NCI-H1105 (cell line): Measurements from ENCODE around the gene ALKBH3.

Experiments
- DNase-seq: peaks from one replicate; lab custom pipeline; 2025; lab: John Stamatoyannopoulos, UW

Gene ALKBH3

DNA sequence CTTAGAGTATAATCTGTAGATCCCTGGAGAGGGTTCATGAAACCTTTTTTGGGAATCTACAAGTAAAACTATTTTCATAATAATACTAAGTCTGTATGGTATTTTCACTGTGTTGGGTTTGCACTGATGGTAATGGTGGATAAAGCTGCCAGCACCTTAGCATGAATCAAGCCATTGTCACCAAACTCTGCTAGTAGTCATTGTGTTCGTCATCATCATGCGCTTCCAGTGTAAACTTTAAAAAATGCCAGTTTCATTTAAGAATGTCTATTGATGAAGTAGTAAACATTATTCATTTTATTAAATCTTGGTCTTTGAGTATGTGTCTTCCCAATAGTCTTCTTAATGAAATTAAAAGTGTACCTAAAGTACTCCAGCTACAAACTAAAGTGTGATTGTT is 15.0 kb downstream of the ALKBH3 start:
- DNase-seq = no peak

DNA sequence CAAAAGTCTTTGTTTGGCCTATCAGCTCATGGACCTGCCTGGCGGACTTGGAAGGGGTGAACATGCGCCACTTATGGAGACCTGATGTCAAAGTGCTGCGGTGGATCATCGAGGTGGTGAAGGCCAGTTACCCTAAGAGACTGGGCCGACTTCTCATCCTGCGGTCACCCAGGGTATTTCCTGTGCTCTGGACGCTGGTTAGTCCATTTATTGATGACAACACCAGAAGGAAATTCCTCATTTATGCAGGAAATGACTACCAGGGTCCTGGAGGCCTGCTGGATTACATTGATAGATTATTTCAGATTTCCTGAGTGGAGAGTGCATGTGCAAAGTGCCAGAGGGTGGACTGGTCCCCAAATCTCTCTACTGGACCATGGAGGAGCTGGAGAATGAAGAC is 17.9 kb downstream of the ALKBH3 start:
- no peak for DNase-seq

DNA sequence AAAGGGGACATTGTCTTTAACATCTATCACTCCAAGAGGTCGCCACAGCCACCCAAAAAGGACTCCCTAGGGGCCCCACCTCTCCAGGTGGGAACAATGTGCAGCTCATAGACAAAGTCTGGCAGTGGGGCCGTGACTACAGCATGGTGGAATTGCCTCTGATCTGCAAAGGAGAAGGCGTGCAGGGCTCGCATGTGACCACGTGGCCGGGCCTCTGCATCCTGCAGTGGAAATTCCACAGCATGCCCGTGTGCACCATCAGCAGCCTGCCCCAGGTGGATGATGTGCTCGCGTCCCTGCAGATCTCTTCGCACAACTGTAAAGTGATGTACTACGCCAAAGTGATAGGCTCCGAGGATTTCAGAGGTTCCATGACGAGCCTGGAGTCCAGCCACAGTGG is 18.5 kb downstream of the ALKBH3 start:
- DNase-seq = no peak

DNA sequence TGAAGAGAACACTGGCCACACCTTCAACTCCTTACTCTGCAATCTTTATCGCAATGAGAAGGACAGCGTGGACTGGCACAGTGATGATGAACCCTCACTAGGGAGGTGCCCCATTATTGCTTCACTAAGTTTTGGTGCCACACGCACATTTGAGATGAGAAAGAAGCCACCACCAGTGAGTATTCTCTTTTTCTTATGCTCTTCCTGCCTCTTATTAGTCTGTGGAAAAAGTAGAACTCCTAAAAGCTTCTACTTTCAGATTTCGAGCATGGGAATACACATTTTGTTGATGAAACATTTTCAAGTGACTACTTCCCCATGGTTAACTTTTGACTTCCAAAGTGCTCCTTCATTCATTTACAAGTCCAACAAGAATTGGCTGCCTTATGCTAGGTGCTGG is 20.9 kb downstream of the ALKBH3 start:
- no peak for DNase-seq

DNA sequence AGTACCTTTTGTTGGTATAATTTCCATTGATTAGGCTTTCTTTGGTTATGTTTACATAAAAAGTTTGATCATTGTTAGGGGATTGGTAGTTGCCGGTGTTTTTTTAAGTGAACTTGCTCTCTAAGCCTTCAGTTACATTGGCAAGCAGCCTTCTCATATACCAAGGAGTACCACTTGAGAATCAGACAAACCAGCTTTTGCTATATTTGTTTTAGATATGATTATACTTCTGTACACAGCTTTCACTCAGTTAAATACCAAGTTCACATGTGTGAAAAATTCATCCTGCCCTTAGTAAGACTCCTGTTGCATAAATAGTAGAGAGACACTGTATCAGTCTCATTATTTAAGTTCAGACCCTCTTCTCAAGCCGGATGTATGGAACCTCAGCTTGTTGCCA is 22.4 kb downstream of the ALKBH3 start:
- DNase-seq = no peak

DNA sequence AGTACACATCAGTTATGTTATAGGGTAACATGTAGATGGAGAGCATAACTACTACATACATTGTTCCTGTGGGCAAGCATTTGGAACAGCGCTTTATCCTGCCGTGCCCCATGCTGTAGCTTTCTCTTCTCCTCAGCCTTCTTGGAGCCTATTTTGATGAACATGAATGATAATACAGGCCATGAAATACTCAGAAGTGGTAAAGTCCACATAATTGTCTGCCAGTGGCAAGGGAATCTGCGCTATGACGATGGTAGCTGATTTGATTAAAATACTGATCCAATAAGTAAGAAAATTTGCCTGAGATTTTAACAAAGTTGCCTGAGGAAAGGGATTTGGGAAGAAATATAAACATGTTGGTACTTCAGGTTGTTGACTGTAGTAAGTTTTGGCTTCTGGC is 23.3 kb downstream of the ALKBH3 start:
- no peak for DNase-seq

DNA sequence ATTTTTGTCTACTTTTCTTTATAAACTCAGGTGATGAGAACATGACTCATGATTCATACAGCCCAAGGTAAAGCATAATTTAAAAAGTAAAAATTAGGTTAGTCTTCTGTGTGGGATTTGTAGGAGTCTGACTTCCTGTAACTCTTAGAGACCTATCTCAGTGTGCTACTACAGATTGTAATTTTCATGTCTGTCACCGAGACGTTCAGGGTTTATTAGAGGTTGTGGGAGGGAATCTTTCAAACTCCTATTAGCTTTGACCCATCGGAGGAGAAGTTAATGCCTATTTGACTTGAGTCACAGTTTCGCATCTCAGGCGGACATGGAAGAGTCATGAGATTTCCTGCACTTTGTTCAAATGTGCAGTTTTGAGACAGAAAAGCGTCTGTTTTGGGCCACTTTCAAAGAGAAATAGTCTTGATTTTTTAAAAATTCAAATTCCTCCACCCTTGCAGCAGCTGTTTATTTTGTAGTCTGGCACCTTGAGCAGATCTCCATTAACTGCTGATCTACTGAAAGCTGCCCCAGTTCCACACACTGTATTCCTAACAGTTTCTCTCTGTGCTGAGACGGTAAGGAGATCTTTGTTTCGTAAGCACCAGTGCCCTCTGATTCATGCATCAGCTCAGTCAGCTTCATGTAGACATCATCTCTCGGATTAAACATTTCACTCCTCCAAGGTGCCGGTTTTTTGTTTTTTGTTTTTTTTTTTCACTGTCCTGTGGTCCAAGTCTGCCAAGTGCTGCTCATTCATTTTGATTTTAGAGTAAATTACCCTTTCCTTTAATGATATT is 24.3 kb downstream of the ALKBH3 start:
- DNase-seq = no peak

DNA sequence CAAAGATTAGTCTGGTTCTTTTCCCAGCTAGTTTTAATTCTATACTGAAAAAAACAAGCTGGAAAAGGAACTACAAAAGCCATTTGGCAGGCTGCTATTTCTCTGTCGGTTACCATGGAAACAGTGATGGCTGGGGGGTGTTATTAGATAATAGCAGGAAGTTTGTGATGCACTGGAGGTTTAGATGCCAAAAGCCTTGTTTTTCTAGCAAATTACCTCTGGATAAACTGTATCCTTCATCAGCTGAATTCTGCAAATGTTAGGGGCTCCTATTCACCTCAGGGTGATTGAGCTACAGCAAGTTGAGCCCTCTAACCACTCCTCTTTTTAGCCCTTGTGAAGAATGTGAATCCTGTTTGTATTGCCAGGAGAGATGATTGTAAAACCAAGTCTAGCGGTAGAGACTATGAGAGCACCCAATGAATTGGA is 25.2 kb downstream of the ALKBH3 start:
- DNase-seq = peak; percentile 16

DNA sequence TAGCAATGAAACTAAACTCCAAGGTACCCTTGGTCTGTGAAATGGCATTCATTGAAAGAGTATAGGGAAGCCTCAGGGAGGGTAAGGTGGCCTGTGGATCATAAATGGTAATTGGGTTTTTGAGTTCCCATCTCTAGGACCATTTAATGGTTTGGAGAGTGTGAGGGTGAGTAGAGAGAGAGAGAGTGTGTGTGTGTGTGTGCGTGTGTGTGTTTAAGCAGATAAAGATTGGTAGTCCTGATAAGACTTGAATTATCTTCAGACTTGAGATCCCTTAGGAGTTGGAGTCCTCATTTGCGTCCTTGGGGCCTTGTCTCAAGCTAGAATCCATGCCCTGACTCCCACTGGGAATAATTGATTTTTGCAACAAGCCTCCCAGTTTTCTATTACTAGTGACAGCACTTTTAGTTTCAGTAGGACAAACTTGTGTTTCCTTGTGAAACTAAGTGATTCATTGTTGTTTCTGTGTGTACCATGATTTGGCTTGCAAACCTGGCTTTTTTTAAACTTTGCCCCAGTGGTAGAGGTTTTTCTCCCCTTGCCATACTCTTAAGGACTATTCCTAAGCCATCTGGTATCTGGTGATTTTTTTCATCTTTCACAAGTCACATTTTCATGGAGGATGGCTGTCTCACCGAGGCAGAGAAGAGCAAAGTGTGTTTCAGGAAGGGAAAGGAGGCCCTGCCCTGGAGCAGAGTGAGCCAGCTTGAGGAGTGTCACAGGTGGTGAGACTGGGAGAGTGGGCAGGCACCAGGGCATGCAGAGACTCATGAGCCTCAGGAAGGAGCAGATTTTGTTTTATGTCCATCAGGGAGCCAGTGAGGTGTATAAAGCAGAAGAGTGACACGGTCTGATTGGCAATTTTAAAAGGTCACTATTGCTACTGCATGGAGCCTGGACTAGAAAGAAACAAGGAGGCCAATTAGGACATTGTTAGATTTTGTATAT is 26.7 kb downstream of the ALKBH3 start:
- DNase-seq = no peak

DNA sequence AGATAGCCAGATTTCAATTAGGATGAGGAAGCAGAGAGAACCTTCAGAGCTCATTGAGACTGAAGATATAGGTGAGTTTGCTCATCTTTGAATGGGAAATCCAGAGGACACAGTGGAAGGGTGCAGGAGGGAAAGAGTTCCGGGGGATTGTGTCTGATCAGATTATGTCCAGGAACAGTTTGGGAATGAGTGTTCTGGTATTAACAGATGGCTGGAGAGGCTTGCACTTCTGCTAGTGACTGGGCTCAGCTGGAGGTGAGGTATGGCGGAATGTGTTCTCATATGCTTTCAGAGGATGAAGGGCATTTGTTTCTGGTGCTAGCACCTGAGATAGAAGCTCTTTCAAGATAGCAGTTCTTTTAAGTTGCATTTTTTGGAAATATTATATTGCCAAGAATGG is 27.6 kb downstream of the ALKBH3 start:
- no peak for DNase-seq

DNA sequence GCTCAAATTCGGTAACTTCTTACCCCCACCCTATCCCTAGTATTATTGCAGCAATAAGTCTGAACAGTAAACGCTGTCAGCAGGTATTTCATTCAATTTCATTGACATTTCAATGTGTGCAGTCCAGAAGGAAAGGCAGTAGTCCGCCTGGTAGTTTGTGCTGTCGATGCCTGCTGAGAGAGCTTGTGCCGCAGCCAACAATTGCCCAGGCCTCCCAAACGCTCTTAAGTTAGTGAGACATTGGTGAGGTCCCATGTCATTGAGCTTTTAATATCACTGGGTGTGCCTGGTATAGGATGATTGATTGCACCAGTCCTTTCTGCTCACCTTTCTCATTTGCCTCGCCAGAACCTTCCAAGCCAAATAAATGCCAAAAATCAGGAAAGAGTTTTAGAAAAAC is 28.1 kb downstream of the ALKBH3 start:
- no peak for DNase-seq

DNA sequence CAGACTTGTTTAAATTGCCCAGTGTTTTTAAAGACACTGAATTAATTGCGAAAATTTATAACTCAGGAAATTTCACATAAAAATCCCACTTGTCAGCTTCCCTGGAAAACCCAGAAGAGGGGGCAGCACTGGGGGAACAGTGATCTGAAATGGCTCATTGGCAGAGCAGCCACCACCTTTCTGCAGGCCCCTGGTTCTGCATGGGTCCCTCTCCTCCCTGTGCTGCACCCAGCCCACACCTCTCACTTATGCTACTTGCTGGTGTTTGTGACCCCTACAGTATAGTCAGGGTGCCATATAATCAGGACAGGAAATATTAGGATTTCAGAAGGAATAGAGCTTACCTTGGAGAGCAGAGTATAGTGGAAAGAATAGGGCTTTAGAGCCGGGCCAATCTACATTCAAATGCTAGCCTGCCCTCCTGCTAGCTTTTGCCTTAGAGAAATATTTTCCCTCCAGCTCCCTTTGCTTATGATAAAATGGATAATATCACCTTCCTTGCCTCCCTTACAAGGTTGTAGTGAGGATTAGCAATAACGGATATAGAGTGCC is 33.3 kb downstream of the ALKBH3 start:
- no peak for DNase-seq

DNA sequence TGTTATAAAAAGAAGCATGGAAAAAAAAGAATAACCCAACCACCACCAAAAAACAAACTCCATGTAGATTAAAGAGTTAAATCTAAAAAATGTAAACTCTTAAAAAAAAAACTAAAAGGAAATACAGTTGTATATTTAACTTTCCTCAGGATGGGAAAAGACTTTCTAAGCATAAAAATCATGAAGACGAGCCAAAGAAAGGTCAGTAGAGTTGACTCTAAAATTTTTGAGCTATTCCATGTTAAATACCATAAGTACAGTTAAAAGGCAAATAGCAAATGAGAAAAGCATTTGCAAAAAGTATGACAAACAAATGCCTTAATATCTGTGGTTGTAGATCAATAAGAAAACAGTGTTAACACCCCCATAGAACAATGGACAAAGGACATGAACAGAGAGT is 33.8 kb downstream of the ALKBH3 start:
- no peak for DNase-seq

DNA sequence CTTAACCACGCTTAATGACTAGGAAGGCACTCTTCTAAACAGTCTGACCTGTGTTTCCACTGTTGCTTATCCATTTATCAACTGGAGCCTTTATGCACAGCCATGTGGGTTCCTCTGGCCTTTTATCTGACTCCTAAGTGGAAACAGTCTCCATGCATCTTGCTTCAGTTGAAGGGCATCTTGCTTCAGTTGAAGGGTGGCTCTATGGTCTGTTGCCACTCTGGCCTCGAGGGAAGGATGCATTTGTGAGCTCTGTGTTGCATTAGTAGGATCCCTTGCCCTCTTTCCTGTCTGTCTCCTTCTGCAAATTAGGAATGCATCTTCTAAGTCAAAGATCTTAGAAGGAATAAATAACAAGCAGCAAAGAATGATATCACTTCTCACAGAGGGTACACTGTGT is 36.0 kb downstream of the ALKBH3 start:
- DNase-seq = no peak

DNA sequence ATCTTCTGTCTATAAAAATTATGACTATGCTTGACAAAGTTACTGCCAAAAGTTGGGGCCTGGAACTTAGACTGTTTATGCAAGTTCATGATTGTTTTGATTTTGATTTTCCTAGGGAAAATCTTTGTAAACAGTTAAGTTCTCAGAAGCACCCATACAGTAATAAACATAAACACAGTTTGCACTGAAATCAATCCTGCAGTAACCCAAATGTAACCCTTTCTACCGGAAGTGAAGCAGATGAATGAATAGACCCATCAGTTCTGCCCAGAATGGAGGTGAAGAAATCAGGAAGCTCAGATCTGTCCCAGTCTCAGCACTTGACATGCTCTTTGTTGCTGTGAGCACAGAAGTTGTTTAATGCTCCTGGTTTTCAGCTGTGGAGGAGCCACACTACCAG is 37.2 kb downstream of the ALKBH3 start:
- no peak for DNase-seq

DNA sequence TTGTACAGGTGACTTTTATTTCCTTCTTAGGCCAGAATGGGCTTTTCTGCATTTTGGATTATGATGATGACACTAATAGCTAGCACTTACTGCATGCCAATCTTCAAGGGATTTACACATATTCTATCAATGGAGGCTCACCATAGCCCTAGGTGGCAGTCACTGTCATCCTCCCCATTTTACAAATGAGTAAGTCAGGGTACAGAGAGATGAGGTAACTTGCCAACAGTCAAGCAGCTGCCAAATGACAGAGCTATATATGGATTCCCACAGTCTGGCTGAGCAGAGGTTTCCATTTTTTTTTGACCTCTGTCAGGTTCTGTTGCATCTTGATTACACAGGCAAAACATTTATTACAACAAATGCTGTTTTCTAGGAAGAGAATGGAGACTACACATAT is 38.0 kb downstream of the ALKBH3 start:
- no peak for DNase-seq

DNA sequence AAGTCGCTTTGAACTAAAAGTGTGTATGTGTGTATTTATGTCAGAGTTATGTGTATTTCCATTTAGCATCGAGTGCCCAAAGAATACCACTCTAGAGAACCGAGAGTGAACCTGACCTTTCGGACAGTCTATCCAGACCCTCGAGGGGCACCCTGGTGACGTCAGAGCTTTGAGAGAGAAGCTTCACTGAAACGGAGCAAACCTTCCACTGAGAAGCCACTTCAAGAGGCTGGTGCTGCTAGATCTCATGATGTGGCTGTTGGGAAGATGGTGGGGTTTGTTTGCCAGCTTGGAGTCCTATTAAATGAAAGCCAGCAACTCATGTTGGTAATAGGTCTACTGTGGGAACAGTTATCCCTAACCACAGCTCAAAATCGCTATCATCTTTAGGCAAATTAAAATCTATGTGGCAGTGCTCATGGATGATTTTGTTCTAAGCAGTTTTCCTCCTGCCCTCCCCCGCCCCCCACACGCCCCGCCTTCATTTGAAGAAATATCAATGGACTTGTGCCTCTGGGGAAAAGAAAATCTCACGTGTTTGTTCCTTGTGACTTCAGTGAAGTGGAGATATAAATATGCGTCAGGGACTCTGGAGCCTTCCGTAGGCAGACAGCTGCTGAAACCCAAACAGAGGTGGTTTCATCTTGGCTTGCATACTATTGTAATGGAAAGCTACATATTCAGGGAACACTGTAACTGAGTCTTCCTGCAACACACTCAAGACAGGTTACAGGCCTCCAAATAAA is 39.4 kb downstream of the ALKBH3 start:
- no peak for DNase-seq

DNA sequence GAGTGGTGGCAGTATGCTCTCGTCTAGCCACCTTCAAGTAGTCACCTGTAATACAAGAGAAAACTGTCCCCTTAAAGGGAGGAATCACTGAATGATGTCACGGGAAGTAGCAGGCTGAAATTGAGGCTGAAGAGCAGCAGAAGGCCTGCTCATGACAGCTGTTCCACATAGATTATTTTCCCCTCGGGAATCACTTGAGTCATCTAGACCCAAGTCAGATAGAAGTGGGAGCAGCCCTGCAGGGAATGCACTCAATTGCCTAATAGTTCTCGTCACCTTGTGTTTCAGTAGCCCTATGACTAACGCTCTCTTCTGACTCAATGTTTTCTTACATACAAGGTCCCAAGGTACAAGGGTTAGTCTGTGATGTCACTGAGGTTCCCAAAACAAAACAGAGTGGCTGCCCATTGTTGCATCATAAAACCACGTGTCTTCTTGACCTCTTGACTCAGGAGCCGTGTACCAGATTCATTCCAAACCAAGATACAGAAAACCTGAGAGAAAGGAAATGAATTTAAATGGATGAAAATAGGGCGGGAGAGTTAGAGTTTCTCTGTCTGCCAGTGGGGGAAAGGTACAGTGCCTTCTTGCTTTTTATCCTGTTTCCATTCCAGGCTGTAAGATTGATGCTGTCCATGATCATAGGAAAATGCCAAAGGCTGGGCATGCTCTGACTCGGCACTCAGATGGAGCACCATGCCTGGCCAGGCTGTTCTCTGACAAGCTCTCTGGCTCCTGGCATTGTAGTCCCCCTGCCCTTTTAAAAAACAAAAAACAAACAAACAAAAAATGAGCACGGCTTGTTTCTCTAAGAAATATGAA is 40.2 kb downstream of the ALKBH3 start:
- DNase-seq = no peak

DNA sequence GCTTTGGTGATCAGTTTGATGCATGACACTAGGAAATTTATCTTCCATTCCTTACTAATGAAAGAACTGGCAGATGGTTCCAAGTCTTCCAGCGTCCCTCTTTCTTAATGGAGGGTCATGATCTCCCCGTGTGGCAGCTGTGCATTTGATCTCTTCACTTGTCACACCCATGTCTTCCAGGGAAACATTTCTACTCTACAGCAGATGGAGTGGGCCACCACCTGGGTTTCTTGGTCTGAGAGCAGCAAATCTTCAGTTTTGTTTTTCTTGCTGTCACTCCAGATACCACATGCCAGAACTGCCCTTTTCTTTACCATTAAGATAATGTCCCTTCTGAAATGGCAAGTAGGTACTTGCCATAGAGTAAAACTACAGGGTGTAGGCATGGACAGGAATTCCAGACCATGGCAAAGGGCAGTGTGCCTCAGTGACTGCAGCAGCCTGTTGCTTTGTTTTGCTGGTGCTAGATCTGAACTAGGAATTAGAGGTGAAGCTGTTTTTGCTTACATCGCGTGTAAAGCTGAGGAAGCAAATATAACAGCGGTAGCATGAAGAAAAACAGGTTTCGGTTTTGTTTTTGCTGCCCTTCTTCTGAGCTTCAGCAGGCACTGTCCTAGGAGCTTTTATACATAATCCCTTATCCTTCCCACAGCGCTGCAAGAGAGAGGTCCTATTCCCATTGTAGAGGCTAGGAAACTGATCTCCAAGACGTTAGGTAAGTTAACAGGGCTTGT is 41.1 kb downstream of the ALKBH3 start:
- no peak for DNase-seq

DNA sequence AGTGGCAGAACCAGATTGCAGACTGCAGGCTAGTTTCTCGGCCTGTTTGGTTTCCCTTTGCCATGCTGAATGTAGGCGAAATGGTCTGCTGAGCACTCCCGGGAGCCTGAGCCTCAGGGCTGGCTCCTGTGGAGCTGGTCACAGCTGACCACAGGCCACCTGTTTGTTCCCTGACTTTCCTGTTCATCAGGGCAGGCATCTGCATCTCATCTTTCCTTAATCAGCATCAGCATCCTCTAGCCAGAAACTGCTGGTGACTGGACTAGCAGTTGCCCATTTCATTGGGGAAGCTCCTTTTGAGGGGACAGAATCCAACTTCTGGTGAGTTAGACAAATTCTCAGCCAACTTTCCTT is 41.6 kb downstream of the ALKBH3 start:
- no peak for DNase-seq
